Erythroblast (primary cell): ENCODE results near the gene SEC22C.

Experiments used
- GATA1 ChIP-seq: IDR thresholded peaks from 2 replicates; pipeline ENCODE4 v1.6.1; 2011; ENCODE audit warnings: low read depth, mild to moderate bottlenecking, control low read depth, low read length, moderate library complexity
- POLR2A ChIP-seq: IDR thresholded peaks from 2 replicates; pipeline ENCODE4 v1.6.1; 2011; ENCODE audit warnings: mild to moderate bottlenecking, low read length

DNA sequence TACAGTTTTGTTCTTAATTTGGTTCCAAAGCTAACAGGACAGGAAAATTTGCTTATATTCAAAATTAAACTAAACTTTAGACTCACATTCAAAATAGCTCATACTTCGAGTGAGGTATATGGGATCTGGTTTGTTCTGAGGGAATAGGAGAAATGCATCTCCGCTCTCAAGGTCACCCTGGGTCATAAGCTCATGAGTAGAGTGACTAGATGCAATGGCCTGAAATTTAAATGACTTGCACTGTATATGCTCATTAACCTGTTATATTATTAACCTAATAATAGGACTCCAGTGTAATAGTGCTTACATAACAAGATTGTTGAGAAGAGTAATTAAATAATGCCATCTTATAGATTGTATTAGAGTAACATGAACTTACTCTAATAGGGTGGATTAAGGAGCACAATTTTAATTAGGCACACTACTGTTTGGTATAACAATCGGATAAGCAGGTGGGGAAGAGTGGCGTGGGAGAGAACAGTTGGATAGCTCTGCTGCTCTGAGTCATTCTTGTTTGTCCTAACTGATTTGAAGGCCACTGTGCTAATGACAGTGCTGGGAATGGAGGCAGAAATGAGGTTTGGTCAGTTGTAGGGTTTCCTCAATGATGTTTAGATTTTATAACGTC, 23.9 kb upstream of the SEC22C start:
- TF ChIP-seq POLR2A: no peak
- TF ChIP-seq GATA1: no peak
